ENCODE data around the gene NECTIN4. TPM values are rescaled to one million over a fixed set of nuclear protein-coding genes. Genes with fewer than 3 reads are reported as not detected.

NECTIN4 gene
- total and polyA plus RNA-seq, 2 of the 13 experiments (the other 11 are each of a cell fraction or from before 2014, with no cell fraction given), result 5.9 to 12.4 TPM

DNA sequence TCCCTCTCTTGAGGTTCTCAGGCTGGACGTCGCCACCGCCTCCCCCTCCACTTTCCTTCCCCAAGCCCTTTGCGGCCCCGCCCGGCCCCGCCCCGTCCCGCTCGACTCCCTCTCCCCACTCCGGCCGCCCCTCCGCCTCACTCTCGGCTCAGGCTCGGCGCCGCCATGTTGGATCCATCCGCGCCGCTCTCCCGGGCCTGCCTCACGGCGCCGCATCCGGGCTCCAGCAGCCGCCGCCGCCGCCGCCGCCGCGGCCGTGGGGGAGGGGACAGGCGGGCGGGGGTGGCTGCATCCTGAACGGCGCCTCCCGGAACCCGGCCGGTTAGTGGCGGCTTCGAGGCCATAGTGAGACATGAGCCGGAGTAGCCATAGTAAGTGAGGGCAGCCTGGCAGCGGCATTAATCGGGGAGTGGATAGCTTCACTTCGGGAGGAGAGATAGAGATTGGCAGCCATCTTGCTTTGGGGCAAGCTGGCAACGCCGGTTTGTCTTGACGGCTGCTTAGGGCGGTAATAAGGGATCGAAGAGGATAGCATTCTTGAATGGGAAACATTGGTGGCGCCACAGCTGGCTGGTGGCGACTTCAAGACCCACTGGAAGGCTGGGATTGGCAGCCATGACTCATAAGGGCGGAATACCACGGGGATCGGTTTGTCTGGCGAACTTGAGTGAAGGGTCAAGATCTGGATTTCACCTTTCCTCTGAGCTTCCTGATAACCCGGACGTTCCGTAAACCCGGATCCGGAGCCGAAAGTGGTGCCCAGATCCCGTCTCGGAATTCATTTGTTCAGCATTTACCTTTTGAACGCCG is 43.3 kb upstream of the NECTIN4 start, which contains the start of gene DEDD (continued):
- TF ChIP-seq, protein P1, sequence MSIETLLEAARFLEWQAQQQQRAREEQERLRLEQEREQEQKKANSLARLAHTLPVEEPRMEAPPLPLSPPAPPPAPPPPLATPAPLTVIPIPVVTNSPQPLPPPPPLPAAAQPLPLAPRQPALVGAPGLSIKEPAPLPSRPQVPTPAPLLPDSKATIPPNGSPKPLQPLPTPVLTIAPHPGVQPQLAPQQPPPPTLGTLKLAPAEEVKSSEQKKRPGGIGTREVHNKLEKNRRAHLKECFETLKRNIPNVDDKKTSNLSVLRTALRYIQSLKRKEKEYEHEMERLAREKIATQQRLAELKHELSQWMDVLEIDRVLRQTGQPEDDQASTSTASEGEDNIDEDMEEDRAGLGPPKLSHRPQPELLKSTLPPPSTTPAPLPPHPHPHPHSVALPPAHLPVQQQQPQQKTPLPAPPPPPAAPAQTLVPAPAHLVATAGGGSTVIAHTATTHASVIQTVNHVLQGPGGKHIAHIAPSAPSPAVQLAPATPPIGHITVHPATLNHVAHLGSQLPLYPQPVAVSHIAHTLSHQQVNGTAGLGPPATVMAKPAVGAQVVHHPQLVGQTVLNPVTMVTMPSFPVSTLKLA (IDR thresholded peaks at IDR 0.05), result no peak
- no peak for TF ChIP-seq SIX1 (CRISPR knock-in tag; IDR thresholded peaks at IDR 0.05; ENCODE audit: borderline replicate concordance)
- no peak for TF ChIP-seq RBM22 (optimal IDR thresholded peaks at IDR 0.05; ENCODE audit: low read length)
- TF ChIP-seq SNAPC2 (CRISPR knock-in tag; IDR thresholded peaks at IDR 0.05), result no peak
- TF ChIP-seq ZFP41 (CRISPR knock-in tag; IDR thresholded peaks at IDR 0.05; ENCODE audit: borderline replicate concordance), result no peak
- no peak for TF ChIP-seq ZNF75D (CRISPR knock-in tag; IDR thresholded peaks at IDR 0.05; ENCODE audit: borderline replicate concordance)
- TF ChIP-seq ZNF124 (CRISPR knock-in tag; IDR thresholded peaks at IDR 0.05), result no peak
- no peak for TF ChIP-seq PLRG1 (conservative IDR thresholded peaks at IDR 0.05)
- TF ChIP-seq, protein P2, sequence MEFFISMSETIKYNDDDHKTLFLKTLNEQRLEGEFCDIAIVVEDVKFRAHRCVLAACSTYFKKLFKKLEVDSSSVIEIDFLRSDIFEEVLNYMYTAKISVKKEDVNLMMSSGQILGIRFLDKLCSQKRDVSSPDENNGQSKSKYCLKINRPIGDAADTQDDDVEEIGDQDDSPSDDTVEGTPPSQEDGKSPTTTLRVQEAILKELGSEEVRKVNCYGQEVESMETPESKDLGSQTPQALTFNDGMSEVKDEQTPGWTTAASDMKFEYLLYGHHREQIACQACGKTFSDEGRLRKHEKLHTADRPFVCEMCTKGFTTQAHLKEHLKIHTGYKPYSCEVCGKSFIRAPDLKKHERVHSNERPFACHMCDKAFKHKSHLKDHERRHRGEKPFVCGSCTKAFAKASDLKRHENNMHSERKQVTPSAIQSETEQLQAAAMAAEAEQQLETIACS (CRISPR knock-in tag; IDR thresholded peaks at IDR 0.05), result no peak; the same call in 1 of the 2 replicates
- TF ChIP-seq, protein P3, sequence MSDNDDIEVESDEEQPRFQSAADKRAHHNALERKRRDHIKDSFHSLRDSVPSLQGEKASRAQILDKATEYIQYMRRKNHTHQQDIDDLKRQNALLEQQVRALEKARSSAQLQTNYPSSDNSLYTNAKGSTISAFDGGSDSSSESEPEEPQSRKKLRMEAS (IDR thresholded peaks at IDR 0.05), result peak; percentile 40
- TF ChIP-seq, protein P4, sequence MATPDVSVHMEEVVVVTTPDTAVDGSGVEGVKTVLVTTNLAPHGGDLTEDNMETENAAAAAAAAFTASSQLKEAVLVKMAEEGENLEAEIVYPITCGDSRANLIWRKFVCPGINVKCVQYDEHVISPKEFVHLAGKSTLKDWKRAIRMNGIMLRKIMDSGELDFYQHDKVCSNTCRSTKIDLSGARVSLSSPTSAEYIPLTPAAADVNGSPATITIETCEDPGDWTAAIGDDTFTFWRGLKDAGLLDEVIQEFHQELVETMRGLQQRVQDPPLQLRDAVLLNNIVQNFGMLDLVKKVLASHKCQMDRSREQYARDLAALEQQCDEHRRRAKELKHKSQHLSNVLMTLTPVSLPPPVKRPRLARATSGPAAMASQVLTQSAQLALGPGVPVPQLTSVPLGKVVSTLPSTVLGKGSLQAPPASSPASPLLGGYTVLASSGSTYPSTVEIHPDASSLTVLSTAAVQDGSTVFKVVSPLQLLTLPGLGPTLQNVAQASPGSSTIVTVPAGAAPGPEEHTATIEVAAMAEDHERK (CRISPR knock-in tag; IDR thresholded peaks at IDR 0.05; ENCODE audit: low read depth), result no peak
- TF ChIP-seq MED13 (CRISPR knock-in tag; IDR thresholded peaks at IDR 0.05), result no peak
- peak; percentile 65; the same call in 1 of the 2 replicates for TF ChIP-seq ZIK1 (CRISPR knock-in tag; IDR thresholded peaks at IDR 0.05; ENCODE audit: borderline replicate concordance, low read depth)
- TF ChIP-seq, protein P5, sequence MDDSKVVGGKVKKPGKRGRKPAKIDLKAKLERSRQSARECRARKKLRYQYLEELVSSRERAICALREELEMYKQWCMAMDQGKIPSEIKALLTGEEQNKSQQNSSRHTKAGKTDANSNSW (CRISPR knock-in tag; IDR thresholded peaks at IDR 0.05; ENCODE audit: borderline replicate concordance), result no peak; the same call in 1 of the 2 replicates
- no peak for TF ChIP-seq SMARCE1 (IDR thresholded peaks at IDR 0.05; ENCODE audit: borderline replicate concordance)
- TF ChIP-seq, protein P6, sequence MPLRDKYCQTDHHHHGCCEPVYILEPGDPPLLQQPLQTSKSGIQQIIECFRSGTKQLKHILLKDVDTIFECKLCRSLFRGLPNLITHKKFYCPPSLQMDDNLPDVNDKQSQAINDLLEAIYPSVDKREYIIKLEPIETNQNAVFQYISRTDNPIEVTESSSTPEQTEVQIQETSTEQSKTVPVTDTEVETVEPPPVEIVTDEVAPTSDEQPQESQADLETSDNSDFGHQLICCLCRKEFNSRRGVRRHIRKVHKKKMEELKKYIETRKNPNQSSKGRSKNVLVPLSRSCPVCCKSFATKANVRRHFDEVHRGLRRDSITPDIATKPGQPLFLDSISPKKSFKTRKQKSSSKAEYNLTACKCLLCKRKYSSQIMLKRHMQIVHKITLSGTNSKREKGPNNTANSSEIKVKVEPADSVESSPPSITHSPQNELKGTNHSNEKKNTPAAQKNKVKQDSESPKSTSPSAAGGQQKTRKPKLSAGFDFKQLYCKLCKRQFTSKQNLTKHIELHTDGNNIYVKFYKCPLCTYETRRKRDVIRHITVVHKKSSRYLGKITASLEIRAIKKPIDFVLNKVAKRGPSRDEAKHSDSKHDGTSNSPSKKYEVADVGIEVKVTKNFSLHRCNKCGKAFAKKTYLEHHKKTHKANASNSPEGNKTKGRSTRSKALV (CRISPR knock-in tag; IDR thresholded peaks at IDR 0.05), result no peak
- no peak for TF ChIP-seq ZNF296 (CRISPR knock-in tag; conservative IDR thresholded peaks at IDR 0.05)
- no peak for TF ChIP-seq MAFF (IDR thresholded peaks at IDR 0.05; ENCODE audit: low read depth, low read length)
- TF ChIP-seq ZNF496 (CRISPR knock-in tag; IDR thresholded peaks at IDR 0.05; ENCODE audit: insufficient replicate concordance), result no peak

Data from HepG2 (cell line).